Measurements from ENCODE around the gene MZF1.
A peak's percentile ranks its signal among the peaks of the same experiment; 100 is the strongest.

The MZF1 gene

GRCh38 chr19:58538257-58539168, 34.6 kb downstream of the MZF1 start:
- no peak for DNase-seq

- no peak for DNase-seq
Observed at GRCh38 chr19:58536852-58537798, 36.0 kb downstream of the MZF1 start.

- DNase-seq, result no peak
Observed at GRCh38 chr19:58535857-58536256, 37.3 kb downstream of the MZF1 start.

GRCh38 chr19:58531034-58531840, 41.9 kb downstream of the MZF1 start:
- no peak for DNase-seq

- DNase-seq, result no peak
Observed at GRCh38 chr19:58529405-58529804, 43.7 kb downstream of the MZF1 start.

GRCh38 chr19:58522709-58523108, 50.4 kb downstream of the MZF1 start:
- no peak for DNase-seq

- DNase-seq, result no peak
Observed at GRCh38 chr19:58521651-58522050, 51.5 kb downstream of the MZF1 start.

GRCh38 chr19:58520257-58520599, 52.9 kb downstream of the MZF1 start:
- no peak for DNase-seq

GRCh38 chr19:58519355-58520256, 53.5 kb downstream of the MZF1 start, which contains the start of gene ZBTB45:
Gene ZBTB45, minus strand, starts transcription at chr19:58519810. Its CDS starts 2,137 bp downstream, at chr19:58517673.
- DNase-seq, result peak; percentile 91

GRCh38 chr19:58519087-58519354, 54.1 kb downstream of the MZF1 start:
- no peak for DNase-seq

- no peak for DNase-seq
Observed at GRCh38 chr19:58518256-58519086, 54.7 kb downstream of the MZF1 start.

- DNase-seq, result no peak
Observed at GRCh38 chr19:58516964-58517833, 55.9 kb downstream of the MZF1 start.

GRCh38 chr19:58516246-58516836, 56.8 kb downstream of the MZF1 start:
- DNase-seq, result no peak

- DNase-seq, result no peak
Observed at GRCh38 chr19:58515259-58515658, 57.9 kb downstream of the MZF1 start.

- DNase-seq, result no peak
Observed at GRCh38 chr19:58514564-58515022, 58.5 kb downstream of the MZF1 start.

- DNase-seq, result peak; percentile 52
Observed at GRCh38 chr19:58513694-58514563, 59.2 kb downstream of the MZF1 start.

- DNase-seq, result no peak
Observed at GRCh38 chr19:58513213-58513693, 59.9 kb downstream of the MZF1 start.

All from NCI-H187 treated with DMSO at 0.1 percent for 48 hours (cell line).